Mammary epithelial cell (primary cell): ENCODE measurements around the gene HPCAL1.

Experiments
- EZH2 ChIP-seq: IDR thresholded peaks from 2 replicates; pipeline ENCODE4 v1.6.1; 2012; ENCODE audit warnings: low read length, inconsistent platforms, borderline replicate concordance
- TF ChIP-seq, protein P1 (sequence below), 2 donors: IDR thresholded peaks in 1 of 2; conservative IDR thresholded peaks in 1 of 2; 2 replicates each; pipeline ENCODE4 v1.5.1; 2011 to 2012; ENCODE audit warnings: inconsistent platforms in 2 of 2, low read length in 2 of 2, mild to moderate bottlenecking in 2 of 2, control low read depth in 1 of 2, low read depth in 1 of 2; ENCODE audit not compliant: insufficient read depth in 1 of 2; ENCODE audit errors: extremely low read depth in 1 of 2

DNA sequence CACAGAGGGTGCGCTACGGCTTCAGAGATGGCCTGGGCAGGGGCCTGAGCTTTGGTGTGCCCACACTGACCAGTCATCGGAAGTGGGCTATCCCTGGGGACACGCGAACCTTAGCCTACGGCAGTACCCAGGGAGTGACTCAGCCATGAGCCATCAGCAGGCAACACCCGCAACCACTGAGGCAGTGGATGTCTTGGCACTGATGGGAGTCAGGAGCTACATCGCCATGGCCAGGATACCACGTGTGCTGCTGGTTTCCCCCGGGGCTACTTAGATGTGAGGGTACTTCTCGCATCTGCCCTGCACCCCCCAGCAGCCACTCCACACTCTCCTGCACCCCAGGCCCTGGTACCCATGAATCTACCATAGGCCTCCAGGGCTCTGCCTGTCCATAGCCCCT, 12.8 kb upstream of the HPCAL1 start:
- TF ChIP-seq, protein P1, sequence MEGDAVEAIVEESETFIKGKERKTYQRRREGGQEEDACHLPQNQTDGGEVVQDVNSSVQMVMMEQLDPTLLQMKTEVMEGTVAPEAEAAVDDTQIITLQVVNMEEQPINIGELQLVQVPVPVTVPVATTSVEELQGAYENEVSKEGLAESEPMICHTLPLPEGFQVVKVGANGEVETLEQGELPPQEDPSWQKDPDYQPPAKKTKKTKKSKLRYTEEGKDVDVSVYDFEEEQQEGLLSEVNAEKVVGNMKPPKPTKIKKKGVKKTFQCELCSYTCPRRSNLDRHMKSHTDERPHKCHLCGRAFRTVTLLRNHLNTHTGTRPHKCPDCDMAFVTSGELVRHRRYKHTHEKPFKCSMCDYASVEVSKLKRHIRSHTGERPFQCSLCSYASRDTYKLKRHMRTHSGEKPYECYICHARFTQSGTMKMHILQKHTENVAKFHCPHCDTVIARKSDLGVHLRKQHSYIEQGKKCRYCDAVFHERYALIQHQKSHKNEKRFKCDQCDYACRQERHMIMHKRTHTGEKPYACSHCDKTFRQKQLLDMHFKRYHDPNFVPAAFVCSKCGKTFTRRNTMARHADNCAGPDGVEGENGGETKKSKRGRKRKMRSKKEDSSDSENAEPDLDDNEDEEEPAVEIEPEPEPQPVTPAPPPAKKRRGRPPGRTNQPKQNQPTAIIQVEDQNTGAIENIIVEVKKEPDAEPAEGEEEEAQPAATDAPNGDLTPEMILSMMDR (conservative IDR thresholded peaks at IDR 0.05 in 1 of 2, IDR thresholded peaks at IDR 0.05 in 1 of 2; ENCODE audit: extremely low read depth in 1 of 2, insufficient read depth in 1 of 2, low read depth in 1 of 2, low read length in 2 of 2) = no peak
- no peak for TF ChIP-seq EZH2
